Neural cell (in vitro differentiated cells): ENCODE results near the gene ATPAF1.
A peak's percentile ranks its signal among the peaks of the same experiment; 100 is the strongest.

Source experiments
- CTCF ChIP-seq: fragments of 450-650 bp; IDR thresholded peaks from 2 replicates; pipeline ENCODE4 v1.5.1; 2014; ENCODE audit warnings: antibody characterized with exemption, mild to moderate bottlenecking, moderate library complexity; ENCODE audit not compliant: poor library complexity, severe bottlenecking
- EP300 ChIP-seq: fragments of 450-650 bp; conservative IDR thresholded peaks from 2 replicates; pipeline ENCODE4 v1.6.1; 2014; ENCODE audit warnings: antibody characterized with exemption, mild to moderate bottlenecking, moderate library complexity; ENCODE audit not compliant: poor library complexity, severe bottlenecking
- EZH2 ChIP-seq: fragments of 200-600, 300-800 bp; shearing (Covaris generic), sonication (generic); IDR thresholded peaks from 2 replicates; pipeline ENCODE4 v1.6.1; 2014; ENCODE audit warnings: antibody characterized with exemption, low read length, borderline replicate concordance, mild to moderate bottlenecking; ENCODE audit not compliant: insufficient read depth, poor library complexity, severe bottlenecking
- MXI1 ChIP-seq: fragments of 450-650 bp; conservative IDR thresholded peaks from 2 replicates; pipeline ENCODE4 v1.6.1; 2014; ENCODE audit warnings: antibody characterized with exemption, mild to moderate bottlenecking; ENCODE audit not compliant: poor library complexity, severe bottlenecking
- POLR2AphosphoS5 ChIP-seq: IDR thresholded peaks from 2 replicates; pipeline ENCODE4 v1.6.1; 2012
- RAD21 ChIP-seq: fragments of 450-650 bp; conservative IDR thresholded peaks from 2 replicates; pipeline ENCODE4 v1.6.1; 2014; ENCODE audit warnings: antibody characterized with exemption, mild to moderate bottlenecking, moderate library complexity
- REST ChIP-seq: IDR thresholded peaks from 2 replicates; pipeline ENCODE4 v1.6.1; 2012; ENCODE audit warnings: borderline replicate concordance
- SMC3 ChIP-seq: fragments of 450-650 bp; conservative IDR thresholded peaks from 2 replicates; pipeline ENCODE4 v1.6.1; 2014; ENCODE audit warnings: antibody characterized with exemption, mild to moderate bottlenecking, moderate library complexity; ENCODE audit not compliant: poor library complexity

DNA sequence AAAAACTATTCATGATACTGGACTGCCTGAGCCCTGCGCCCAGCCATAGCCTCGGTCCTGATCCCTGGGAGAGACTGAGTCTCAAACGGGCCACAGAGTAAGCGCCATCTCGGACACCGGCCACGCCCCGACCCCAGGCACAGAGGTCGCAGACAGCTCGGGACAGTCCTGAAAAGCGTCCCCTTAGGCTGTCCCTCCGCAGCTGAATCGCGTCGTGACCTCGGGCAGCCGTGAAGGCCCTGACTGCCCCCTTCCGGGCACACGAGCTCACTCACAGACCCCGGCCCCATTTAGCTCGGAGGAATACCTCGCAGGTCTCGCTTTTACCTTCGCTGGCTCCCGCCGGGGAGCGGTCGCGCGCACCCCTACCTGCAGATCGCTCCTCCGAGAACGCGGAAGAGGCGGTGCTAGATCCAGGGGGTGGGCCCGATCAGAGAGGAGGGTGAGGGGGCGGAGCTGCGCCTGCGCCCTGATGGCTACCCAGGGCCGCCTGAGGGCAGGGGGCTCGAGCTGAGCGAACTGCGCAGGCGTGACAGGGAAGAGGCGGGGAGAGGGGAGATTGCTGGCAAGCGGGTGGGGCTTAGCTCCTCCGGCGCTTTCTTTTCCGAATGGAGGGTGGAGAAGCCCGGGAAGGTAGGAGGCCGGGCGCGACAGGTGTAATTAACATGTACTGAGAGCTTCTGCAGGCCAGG is 64.2 kb downstream of the ATPAF1 start, which contains the start of gene MKNK1:
- TF ChIP-seq CTCF (peak; percentile 89), EP300 (no peak), RAD21 (peak; percentile 86), EZH2 (no peak), MXI1 (peak; percentile 54), POLR2AphosphoS5 (peak; percentile 71), REST (no peak), SMC3 (peak; percentile 91)
